GM18861 (cell line): Measurements from ENCODE around the gene B3GAT1.
"Not testable (repeated sequence)": the region's sequence is repeated elsewhere in the genome, so short reads cannot be mapped to it uniquely, and the experiment has no call there.

Experiments used
- ATAC-seq: cut with Tn5 transposase; IDR thresholded peaks from one replicate; pipeline ENCODE4 v1.9.1; 2021; ENCODE audit not compliant: unreplicated experiment

Gene B3GAT1

DNA sequence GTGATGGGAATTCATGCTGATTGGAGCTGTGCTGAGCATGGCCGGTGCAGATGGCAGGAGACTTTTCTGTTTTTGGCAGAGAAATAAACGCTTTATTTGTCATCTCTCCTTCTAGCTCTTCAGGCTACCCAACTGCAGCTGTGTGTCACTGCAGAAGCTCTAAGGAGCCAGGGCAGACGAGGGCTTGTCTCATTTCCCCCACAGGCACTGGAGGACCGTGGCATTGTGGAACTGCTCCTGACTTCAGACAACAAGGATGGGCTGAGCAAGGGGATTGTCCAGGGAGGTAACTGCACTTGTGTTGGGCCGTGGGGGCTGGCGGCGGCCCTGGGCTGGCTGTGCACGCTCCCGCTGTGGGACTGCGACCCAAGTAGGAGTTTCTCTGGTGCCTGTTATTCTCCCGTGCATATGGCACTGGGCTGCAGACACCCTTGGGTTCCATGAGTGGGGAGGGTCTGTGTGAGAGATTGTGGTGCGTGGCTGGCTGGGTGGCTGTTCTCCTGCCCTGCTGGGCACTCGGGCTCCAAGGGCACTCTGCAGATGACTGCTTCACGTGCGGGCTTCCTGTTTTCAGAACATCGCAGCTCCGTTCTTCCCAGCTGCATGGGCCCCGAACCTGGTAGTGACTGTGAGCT, 53.1 kb downstream of the B3GAT1 start:
- no peak for ATAC-seq

DNA sequence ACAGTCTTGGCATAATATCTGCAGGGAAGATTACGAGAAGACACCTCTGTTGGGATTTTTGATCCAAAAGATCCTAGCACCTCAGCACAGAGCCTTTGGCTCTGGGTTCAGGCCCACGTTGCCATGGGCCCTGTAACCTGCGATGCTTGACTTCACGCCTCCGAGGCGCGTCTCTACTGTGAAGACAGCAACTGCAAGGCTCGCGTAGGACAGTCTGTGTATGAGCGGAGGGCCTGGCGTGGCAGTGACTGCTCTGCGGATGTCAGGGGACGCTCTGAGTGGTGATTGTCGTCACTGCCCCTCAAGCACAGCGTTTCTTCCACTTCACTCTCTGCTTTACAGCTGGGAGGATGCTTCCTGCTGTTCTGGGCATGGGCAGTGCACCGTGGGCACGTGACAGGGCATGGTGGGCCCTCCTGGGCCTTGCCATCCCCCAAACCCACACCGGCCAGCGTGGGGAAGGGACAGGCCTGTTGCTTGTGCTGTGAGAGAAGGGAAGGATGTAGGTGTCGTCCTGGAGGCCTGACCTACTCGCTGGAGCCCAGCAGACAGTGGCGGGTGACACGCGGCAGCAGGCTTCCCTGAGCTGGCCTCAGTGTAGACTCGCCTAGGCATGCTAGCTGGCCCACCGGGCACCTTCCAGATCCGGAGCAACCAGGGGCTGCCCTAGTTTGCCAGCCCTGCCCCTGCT, 53.7 kb downstream of the B3GAT1 start:
- no peak for ATAC-seq

DNA sequence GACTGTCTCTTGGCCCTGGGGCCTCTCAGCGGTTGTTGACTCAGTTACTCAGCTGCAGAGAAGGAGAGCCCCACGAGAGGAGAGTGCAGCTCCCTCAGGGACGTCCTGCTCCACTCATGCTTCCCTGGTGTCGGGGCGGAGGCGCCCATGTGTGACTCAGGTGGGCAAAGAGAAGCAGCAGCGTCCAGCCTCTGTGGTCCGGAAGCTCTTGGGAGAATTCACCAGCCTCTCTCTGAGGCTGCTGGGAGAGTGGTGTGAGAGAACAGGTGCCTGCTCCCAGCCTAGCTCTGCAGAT, 54.5 kb downstream of the B3GAT1 start:
- ATAC-seq: no peak

DNA sequence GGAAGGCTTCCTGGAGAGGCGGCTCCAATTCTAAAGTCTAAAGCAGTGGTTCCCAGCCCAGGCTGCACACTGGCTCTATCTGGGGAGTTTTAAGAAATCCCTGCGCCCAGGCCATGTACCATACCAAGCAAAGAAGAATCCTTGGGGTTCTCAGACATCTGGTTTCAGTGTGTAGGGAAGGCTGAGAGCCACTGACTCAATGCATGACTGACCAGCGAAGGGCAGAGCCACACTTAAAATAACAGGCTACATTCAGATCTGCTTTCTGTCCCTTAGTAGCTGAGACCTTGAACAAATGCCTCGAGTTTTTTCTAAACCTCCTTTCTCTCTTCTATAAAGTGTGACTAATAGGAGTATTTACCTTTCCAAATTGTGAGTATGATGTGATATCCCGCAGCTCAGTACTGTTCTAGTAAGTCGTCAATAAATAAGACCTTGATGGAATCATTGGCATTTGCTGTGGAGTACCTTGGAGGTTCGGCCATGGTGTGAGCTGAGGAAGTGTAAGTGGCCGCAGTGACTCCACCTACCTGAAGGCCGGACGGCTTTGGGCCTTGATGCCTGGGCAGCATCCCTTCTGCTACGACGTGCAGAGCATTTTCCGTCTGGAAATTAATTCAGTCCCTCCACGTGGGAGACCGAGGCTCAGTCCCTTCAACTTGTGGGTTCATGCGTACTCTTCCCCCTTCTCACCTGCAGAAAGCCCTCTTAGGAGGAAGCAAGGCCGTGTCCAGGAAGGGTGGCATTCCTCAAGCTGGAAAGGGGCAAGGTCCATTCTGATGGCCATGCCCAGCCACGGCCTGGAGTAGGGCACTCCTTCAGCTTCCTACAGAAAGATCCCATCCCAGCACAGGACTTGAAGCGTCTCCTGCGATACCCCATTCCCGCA, 55.1 kb downstream of the B3GAT1 start:
- no peak for ATAC-seq

DNA sequence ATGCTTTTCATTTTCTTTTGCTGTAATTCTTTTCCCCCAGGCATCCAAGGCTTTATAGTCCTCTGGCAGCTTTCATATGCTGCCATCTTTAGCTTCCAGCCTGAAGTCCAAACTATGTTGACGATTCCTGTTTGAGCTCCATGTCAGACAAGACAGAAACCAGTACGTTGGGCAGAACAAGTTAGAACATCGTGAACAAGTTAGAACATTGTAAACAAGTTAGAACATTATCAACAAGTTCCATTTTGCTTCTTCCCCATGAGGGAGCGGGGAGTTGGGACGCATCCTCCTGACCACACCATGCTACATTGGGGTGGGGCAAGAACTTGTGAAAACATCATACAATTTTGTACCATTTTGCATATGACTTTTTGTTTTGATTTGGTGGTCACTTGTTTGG, 56.4 kb downstream of the B3GAT1 start:
- no peak for ATAC-seq

DNA sequence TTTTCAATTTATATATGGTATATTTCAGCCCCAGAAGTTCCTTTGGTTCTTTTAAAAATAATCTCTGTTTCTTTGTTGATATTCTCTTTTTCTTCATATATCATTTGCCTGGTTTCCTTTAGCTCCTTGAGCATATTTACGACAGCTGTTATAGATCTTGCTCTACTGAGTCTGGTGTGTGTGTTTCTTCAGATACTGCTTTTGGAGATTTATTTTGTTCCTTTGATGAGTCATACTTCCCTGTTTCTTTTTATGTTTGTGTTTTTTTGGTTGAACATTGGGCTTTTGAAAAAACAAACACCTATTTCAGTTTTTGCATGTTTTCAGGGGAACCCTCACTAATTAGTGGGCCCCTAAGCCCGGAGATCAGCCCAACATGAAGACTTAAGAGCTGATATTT, 56.9 kb downstream of the B3GAT1 start:
- ATAC-seq: no peak

DNA sequence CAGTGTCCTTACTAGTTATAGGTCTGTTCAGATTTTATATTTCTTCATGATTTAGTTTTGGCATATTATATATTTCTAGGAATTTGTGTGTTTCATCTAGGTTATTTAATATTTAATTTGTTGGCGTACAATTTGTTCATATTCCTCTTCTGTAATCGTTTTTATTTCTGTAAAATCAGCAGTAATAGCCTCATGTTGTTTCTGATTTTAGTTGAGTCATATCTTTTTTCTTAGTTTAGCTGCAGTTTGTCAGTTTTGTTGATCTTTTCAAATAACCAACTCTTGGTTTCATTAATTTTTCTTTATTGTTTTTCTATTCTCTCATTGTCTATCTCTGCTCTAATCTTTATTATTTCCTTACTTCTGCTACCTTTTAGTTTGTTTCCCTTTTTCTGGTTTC, 59.9 kb downstream of the B3GAT1 start:
- no peak for ATAC-seq

DNA sequence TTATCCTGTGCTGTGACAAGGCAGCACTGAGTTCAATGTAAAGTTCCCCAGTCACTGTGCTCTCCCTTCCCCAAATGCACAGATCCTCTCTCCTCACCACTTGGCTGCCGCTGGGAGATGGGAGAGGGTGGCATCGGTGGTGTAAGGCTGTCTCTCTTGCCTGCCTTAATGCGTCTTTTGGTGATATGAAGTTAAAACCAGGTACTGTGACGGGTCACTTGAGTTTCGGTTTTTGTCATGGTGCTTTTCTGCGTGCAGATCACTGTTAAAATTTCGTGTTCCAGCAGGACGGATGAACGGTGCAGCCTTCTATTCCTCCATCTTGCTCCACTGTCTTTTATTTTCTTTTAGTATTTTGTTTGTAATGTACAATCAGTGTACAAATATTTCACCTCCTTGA, 61.7 kb downstream of the B3GAT1 start:
- ATAC-seq: peak; percentile 74

DNA sequence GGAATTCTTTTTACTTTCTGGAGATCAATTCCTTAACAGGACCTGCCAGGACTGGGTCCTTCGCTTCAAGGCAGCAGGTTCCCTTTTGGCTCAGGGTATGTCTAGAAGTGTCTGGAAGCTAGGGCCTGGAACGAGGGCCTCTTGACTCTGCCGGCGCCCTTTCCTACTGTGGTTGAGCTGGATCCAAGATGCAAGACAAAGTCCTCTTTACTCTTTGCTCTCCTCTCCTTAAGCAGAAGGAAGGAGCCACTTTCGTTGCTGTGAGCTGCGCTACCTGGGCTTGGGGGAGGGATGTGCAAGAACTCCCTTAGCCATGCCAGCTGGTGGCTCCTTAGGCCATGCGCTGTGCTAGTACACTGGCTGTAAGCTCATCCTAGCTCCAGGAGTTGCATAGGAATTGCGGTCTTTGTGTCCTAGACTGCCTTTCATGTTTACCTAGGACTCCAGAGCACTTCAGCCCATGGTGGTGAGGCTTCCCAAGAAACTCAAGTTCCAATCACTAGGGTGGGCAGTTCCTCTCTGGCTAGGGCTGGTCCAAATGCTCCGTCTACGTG, 62.2 kb downstream of the B3GAT1 start:
- no peak for ATAC-seq

DNA sequence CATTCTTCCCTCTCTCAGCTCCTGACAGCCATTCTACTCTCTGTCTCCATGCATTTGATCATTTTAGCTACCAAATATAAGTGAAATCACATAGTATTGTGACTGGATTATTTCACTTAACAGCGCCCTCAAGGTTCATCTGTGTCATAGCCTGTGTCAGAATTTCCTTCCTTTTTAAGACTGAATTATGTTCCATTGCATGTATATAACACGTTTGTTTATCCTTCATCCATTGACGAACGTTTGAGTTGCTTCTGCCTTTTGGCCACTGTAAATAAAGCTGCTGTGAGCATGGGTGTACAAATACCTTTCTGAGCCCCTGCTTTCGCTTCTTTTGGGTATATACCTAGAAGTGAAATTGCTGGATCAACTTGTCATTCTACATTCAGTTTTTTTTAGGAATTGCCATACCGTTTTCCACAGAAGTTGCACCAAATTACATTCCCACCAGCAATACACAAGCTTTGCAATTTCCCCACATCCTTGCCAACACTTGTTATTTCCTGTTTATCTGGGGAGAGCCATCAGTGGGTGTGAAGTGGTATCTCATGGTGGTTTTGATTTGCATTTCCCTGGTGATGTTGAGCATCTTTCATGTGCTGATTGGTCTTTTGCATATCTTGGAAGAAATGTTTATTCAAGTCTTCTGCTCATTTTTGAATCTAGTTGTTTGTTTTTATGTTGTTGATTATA, 62.8 kb downstream of the B3GAT1 start:
- peak; percentile 55 for ATAC-seq

DNA sequence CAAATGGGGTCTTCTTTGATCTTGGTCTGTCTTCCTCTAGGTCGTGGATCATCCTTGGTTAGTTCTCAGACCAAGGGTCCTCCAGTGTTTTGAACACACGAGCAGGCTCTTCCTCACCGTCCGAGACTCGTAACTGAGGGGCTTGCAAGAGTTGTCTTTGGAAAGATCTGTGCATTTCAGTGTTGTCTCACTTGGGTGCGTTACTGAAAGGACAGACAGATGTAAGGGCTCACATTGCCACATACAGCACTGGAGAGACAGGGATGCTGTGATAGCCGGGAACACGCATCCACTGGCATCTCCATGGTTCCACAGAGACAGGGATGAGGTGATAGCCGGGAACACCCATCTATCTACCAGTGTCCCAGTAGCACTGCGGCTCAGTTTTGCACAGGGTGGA, 64.6 kb downstream of the B3GAT1 start:
- ATAC-seq: no peak

DNA sequence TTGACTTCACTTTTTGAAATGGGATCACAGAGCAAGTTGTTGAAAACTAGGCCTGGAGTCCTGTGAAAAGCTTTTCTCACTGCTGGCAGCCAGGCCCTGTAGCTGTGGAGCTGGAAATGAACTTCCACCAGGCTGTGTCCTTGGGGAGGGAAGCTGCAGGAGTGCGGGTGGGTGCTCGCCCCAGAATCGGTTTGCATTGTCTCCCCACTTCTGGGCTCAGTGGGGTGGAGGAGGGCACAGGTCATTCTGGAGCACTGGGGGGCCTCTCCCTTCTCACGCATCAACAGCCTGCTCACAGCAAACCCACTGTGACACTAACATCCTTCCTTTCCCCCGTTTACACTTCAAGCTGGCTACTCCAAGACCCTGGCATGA, 65.1 kb downstream of the B3GAT1 start:
- no peak for ATAC-seq

DNA sequence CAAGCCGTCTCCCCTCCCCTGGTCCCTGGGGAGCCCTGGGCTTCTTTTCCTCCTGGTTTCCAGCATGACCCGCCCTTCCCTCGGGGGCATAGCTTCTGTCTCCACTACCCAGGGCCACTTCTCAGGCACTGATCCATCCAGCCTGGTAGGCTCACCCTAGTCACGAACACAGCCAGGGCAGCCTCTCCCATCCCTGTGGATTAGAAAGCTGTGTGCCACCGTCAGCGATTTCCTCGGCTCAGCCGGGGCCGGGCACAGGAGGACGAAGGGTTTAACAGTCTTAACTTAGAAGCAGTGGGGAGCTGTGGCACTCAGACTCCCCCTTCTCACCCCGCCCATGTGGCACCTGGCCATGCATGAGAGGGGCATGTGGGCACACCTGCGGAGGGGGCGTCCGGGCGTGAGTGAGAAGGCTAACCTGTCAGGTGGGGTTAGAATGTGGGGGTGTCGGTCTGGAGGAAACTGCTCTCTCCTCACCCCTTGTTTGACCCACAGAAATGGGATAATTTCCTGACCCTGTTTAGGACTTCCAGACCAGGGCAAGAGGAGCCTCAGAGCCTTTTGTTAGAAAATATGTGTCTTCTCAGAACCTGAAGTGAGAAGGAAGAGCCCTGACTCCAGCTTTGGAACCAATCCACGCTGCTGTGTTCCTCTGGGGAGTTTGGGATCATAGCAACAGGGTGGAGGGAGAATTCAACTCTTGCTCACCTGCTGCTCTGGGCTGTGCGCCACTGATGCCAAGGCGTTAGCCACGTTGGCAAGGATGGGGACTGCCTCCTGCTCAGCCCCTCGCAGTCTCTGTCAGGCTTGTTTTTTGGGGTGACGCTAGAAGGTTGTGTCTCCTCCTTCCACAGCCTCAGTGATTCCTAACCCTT, 65.7 kb downstream of the B3GAT1 start:
- ATAC-seq: no peak

DNA sequence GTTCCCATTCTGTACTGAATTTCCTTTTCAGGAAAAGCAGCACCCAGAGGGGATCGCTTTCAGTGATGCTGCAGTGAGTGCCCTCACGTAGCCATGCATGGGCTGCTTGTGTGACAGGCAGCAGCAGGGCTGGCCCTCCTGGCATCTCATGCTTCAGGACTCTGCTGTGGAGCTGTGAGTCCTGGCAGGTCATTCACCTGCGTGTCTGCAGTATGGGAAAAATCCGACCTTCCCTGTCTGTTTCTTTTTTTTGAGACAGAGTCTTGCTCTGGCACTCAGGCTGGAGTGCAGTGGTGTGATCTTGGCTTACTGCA, 66.8 kb downstream of the B3GAT1 start:
- ATAC-seq: no peak

DNA sequence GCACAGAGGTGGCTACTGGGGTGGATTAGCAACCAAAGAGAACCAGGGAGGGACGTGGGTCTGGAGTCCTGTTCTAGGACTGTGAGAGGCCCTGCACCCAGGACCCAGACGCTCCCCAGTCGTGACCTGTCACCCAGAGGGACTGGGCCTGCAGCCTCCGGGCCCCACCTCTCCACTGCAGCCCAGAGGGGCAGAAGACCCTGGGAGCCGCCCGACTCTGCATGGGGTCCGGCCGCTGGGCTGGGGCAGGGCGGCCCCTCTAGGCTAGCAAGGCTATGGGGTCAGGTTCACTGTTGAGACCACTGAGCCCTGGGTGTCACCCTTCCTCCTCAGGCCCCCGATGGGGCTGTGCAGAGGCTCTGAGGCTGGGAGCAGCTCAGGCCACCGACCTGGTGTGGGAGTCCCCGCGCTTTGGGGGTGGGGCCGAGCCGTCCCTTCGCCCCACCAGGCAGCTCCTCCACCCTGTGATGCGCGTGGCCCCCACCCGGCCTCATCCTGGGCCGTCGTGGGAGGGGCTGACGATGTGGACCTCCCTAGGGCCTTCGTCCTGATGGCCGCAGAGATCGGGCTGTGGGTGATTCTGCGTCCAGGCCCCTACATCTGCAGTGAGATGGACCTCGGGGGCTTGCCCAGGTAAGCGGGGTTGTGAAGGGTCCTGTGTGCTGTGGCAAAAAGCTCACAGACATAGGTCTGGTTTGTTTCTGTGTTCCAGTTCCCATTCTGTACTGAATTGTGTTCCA, 67.4 kb downstream of the B3GAT1 start:
- ATAC-seq: not testable (repeated sequence)

DNA sequence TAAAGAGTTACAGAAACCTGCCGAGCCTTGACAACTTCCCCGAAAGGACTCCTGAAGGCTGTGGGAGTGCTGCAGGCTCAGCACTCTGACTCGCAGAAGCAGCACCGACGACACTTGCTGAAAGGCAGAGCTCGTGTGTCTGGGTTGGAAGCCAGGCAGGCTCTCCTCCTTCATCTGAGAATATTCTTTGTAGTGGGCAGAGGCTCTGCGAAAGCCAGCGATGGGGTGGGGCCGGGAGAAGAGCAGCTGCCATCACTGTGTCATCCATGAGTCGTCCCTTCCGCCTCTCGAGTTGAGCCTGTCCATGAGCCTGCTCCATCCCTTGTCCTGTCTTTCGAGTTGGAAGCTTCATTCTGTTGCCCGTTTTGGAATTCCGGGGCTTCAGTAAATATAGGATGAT, 68.4 kb downstream of the B3GAT1 start:
- ATAC-seq: no peak

DNA sequence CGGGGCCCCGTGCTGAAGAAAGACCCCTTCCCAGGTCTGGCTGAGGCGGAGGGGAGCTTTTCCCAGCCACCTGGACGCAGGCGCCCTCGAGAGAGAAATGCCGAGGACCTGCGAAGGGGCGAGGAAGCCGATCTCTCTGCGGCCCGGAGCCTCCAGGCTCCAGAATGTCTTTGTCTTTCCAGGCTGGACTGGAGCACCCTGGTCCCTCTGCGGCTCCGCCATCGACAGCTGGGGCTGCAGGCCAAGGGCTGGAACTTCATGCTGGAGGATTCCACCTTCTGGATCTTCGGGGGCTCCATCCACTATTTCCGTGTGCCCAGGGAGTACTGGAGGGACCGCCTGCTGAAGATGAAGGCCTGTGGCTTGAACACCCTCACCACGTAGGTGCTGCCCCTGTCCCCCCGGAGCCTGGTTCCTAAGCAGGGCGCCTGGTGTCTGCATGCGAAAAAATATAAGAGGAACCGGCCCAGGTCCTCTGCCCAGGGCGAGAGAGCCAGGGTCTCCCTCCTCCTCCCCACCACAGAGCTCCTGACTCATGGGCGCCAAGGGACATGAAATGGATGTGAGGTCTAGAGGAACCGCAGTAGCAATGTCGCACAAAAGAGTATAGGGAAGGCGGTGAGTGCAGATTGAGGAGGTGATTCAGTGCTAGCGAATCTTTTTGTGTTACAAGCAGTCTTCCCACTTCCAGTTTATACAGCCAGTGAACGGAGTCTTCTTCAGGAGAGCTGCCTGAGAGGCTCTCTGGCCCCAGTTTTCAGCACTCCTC, 69.3 kb downstream of the B3GAT1 start:
- no peak for ATAC-seq

DNA sequence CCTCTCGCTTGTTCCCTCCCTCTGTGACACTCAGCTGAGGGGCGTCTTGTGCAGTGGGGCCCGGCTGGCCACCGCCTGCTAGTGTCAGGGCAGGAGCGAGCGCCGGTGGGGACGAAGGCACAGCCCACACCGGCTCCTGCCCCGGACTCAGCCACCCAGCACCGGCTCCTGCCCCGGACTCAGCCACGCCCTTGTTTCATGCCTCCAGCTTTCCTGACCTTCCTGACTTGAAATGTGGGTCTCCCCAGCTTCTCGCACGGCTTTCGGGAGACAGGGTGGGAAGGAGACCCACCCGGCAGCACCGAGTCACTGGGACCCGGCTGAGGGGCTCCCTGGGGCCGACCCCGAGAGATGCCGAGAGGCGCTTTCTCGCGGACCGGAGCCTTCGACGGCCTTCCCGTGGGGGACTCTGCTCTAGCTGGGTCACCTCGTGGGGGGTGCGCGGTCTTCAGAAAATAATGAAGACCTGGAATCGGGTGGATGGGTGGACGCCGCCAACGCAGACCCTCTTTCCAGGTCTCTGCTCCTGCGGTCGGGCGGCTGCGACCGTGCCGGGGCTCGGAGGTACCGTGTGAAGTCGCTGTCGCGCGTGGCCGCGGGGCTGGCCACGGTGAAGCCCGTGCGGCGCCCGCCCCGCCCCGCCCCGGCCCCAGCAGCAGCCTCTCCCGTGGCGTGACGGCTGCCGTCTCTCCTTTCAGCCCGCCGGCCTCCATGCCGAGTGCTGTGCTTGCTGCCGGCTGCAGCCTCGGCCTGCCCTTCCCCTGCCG, 70.1 kb downstream of the B3GAT1 start:
- ATAC-seq: no peak
